ENCODE data around the gene LYPD3. TPM values are rescaled to one million over a fixed set of nuclear protein-coding genes. Genes with fewer than 3 reads are reported as not detected.

Gene LYPD3
- total and polyA plus RNA-seq, 2 donors (not counting 3 experiments of a cell fraction or from before 2014, with no cell fraction given) = 0.52 TPM; not detected in 1

- Histone ChIP-seq H3K9me1 (replicated peaks; ENCODE audit: control insufficient read depth, extremely low read depth, insufficient read depth, low read length) (no peaks in the 10 kb centered on the region), H3K36me3 (ENCODE audit: control insufficient read depth in 2 of 2, extremely low read depth in 1 of 2, insufficient read depth in 2 of 2, low read length in 2 of 2) (no peaks in the 10 kb centered on the region), H3K4me2 (ENCODE audit: insufficient read depth, low read length) (no peak overlapping the region), H3K9ac (replicated peaks; ENCODE audit: extremely low read depth, insufficient read depth, low read length) (no peak overlapping the region), H4K20me1 (replicated peaks; ENCODE audit: control insufficient read depth, extremely low read depth, insufficient read depth, low read length) (no peaks in the 10 kb centered on the region), H3K9me3 (replicated peaks; ENCODE audit: control insufficient read depth, insufficient read depth, low read length) (no peaks in the 10 kb centered on the region), H2AFZ (ENCODE audit: low read depth, low read length) (no peak overlapping the region), H3K27me3 (ENCODE audit: control insufficient read depth in 2 of 2, insufficient read depth in 2 of 2, low read length in 2 of 2) (no peaks in the 10 kb centered on the region), H3K79me2 (ENCODE audit: control insufficient read depth, insufficient read depth, low read length) (no peaks in the 10 kb centered on the region), H3K4me3 (replicated peaks in 1 of 3; ENCODE audit: insufficient read depth in 1 of 3, low read depth in 1 of 3, low read length in 3 of 3) (no peak overlapping the region), H3K27ac (ENCODE audit: insufficient read depth, low read depth, low read length) (no peak overlapping the region), H3K4me1 (ENCODE audit: control insufficient read depth, extremely low read depth, insufficient read depth, low read length) (no peaks in the 10 kb centered on the region)
- FAIRE-seq (no peak), DNase-seq (ENCODE audit: low read depth, low spot score) (no peak)
- CTCF ChIA-PET = interaction anchor here (1.0 to 6.6 kb wide), 6 partner anchors 12 to 149 kb away, joined by 3 to 833 read pairs (median 7); partner anchors contain the start of gene PHLDB3
- TF ChIP-seq MYC (IDR thresholded peaks at IDR 0.05; ENCODE audit: low read depth, low read length) (no peak), POLR2AphosphoS5 (IDR thresholded peaks at IDR 0.05; ENCODE audit: insufficient read depth, low read depth, low read length) (no peak), FOS (IDR thresholded peaks at IDR 0.05; ENCODE audit: borderline replicate concordance, insufficient read depth, low read length) (no peak), MAX (IDR thresholded peaks at IDR 0.05; ENCODE audit: insufficient read depth, insufficient read length) (no peak)
- dilution Hi-C loops (cut with MboI; ENCODE audit: extremely low pct_ligation_motif_present, low sequenced_read_pairs) = no loop called here
- intact Hi-C loops (cut with micrococcal nuclease) = loop anchor here (5.0 kb wide), 1 partner anchor 362 kb away; no protein-coding TSS in a partner anchor
- POLR2A ChIA-PET = no interaction called here
- BruUV-seq (replicated peaks) = no TSS peak
These were observed 20.0 kb downstream of the LYPD3 start for GRCh38 chr19:43445426-43445825.

- H3K27me3 ChIP-seq (ENCODE audit: control insufficient read depth in 2 of 2, insufficient read depth in 2 of 2, low read length in 2 of 2) = no peaks in the 10 kb centered on the region
- DNase-seq (ENCODE audit: low read depth, low spot score) = no peak
- TF ChIP-seq CTCF (IDR thresholded peaks at IDR 0.05; ENCODE audit: extremely low read depth in 1 of 2, insufficient read depth in 1 of 2, low read depth in 1 of 2, low read length in 2 of 2) = no peak
- no peak for TF ChIP-seq MYC (IDR thresholded peaks at IDR 0.05; ENCODE audit: low read depth, low read length)
- TF ChIP-seq GATA2 (IDR thresholded peaks at IDR 0.05; ENCODE audit: insufficient read depth, insufficient read length, low read depth, low read length) = no peak
- TF ChIP-seq JUN (IDR thresholded peaks at IDR 0.05; ENCODE audit: borderline replicate concordance, insufficient read depth, insufficient read length, low read depth) = no peak
- no peak for TF ChIP-seq MAX (IDR thresholded peaks at IDR 0.05; ENCODE audit: insufficient read depth, insufficient read length)
- TF ChIP-seq POLR2A (IDR thresholded peaks at IDR 0.05; ENCODE audit: low read depth, low read length) = no peak
- TF ChIP-seq EZH2 (IDR thresholded peaks at IDR 0.05; ENCODE audit: borderline replicate concordance, low read depth, low read length, severe bottlenecking) = no peak
- no peak for TF ChIP-seq POLR2AphosphoS5 (IDR thresholded peaks at IDR 0.05; ENCODE audit: insufficient read depth, low read depth, low read length)
- no peak for TF ChIP-seq FOS (IDR thresholded peaks at IDR 0.05; ENCODE audit: borderline replicate concordance, insufficient read depth, low read length)
- no peaks in the 10 kb centered on the region for H3K79me2 ChIP-seq (ENCODE audit: control insufficient read depth, insufficient read depth, low read length)
- H3K36me3 ChIP-seq (ENCODE audit: control insufficient read depth in 2 of 2, extremely low read depth in 1 of 2, insufficient read depth in 2 of 2, low read length in 2 of 2) = no peaks in the 10 kb centered on the region
- no peaks in the 10 kb centered on the region for H3K9me3 ChIP-seq (replicated peaks; ENCODE audit: control insufficient read depth, insufficient read depth, low read length)
- H3K4me1 ChIP-seq (ENCODE audit: control insufficient read depth, extremely low read depth, insufficient read depth, low read length) = no peaks in the 10 kb centered on the region
- no peak overlapping the region for H3K9ac ChIP-seq (replicated peaks; ENCODE audit: extremely low read depth, insufficient read depth, low read length)
- no peaks in the 10 kb centered on the region for H4K20me1 ChIP-seq (replicated peaks; ENCODE audit: control insufficient read depth, extremely low read depth, insufficient read depth, low read length)
- FAIRE-seq = no peak
- POLR2A ChIA-PET = no interaction called here
- no peak overlapping the region for H2AFZ ChIP-seq (ENCODE audit: low read depth, low read length)
- no TSS peak for BruUV-seq (replicated peaks)
- CTCF ChIA-PET = interaction anchor here (1.1 to 6.6 kb wide), 5 partner anchors 13 to 150 kb away, joined by 3 to 833 read pairs (median 10); partner anchors contain the start of gene PHLDB3
- H3K27ac ChIP-seq (ENCODE audit: insufficient read depth, low read depth, low read length) = no peak overlapping the region
- intact Hi-C loops (cut with micrococcal nuclease) = loop anchor here (5.0 kb wide), 1 partner anchor 363 kb away; no protein-coding TSS in a partner anchor
- no peak overlapping the region for H3K4me2 ChIP-seq (ENCODE audit: insufficient read depth, low read length)
- dilution Hi-C loops (cut with MboI; ENCODE audit: extremely low pct_ligation_motif_present, low sequenced_read_pairs) = no loop called here
- no peaks in the 10 kb centered on the region for H3K9me1 ChIP-seq (replicated peaks; ENCODE audit: control insufficient read depth, extremely low read depth, insufficient read depth, low read length)
- no peak overlapping the region for H3K4me3 ChIP-seq (replicated peaks in 1 of 3; ENCODE audit: insufficient read depth in 1 of 3, low read depth in 1 of 3, low read length in 3 of 3)
These were observed 20.7 kb downstream of the LYPD3 start for GRCh38 chr19:43444531-43445287.

Measured in endothelial cell of umbilical vein (primary cell).